GM20000 (cell line): Measurements from ENCODE around the gene PRRX1.

Experiments used
- DNase-seq: peaks from one replicate; pipeline ENCODE4 v3.0.0; 2012; ENCODE audit warnings: low spot score
- CTCF ChIP-seq: IDR thresholded peaks from 2 replicates; pipeline ENCODE4 v1.5.1; 2012; ENCODE audit warnings: mild to moderate bottlenecking, control low read depth; ENCODE audit errors: extremely low read depth, missing control alignments

Gene PRRX1

DNA sequence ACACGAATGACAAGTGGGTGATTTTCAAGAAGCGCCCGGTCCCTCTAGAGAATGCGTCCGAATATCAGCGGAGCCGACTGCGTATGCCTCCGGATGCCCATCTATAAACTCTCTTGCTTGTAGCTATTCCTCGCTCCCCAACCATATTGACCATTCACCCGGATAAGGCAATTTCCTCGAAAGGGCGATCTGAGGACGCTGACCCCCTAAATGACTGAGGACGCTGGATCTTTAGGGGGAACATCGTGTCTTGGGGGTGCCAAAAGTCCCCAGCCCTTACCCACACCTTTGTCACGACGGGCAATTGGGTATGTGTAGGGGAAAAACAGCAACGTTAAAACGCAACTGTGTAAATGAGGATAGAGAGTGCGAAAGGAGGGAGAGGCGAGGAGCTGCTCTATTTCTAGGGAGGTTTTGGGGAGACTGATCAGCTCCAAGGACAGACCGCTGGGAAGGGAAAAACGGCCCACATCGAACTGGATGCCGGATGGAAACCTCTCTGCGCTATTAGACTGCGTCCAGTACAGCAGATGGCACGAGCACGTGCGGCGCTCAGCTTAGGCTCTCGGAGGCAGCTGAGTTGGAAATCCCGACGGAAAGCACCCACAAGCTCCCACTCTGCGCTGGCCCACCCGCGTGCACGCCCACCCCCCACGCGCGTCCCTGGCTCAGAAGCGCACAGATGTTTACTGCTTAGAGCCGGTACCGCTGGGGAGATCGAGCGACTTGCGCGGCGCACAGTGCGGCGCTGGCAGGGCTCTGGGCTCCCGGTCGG lies 2.9 kb upstream of the PRRX1 start:
- DNase-seq = peak; percentile 17
- no peak for TF ChIP-seq CTCF

DNA sequence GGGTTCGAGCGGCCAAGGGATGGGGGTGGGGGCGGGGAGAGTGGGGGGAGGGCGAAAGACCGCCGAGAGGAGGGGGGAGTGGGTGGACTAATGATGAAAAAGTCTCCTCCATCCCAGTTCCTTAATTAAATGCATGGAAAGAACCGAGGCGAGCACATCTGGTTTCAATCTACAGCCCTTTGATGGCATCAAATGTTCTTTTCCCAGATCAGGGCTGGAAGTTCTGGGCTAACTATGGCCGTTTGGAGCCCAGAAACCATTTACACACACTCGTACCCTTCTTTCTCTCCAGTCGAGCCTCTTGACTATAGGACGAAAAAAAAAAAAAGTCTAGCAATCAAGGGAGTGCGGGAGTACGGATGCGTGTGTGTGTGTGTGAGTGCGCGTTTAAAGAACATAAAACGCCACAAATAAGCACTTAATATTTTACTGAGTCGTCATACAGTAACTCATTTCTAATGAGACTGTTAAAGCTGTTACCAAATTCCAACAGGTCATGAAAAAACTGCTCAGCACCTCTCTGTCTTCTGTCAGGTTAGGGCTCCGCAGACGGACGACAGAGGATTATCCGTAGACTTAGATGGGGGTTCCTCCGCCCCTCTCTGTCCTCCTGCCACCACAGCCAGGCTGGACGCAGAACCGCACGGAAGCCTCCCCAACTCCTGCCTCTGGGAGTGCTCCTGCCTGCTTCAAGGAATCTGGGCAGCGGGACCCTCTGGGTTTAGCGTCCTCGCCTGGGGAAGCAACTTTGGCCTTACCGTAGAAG lies 2.1 kb upstream of the PRRX1 start:
- DNase-seq = peak; percentile 30
- TF ChIP-seq CTCF = no peak

DNA sequence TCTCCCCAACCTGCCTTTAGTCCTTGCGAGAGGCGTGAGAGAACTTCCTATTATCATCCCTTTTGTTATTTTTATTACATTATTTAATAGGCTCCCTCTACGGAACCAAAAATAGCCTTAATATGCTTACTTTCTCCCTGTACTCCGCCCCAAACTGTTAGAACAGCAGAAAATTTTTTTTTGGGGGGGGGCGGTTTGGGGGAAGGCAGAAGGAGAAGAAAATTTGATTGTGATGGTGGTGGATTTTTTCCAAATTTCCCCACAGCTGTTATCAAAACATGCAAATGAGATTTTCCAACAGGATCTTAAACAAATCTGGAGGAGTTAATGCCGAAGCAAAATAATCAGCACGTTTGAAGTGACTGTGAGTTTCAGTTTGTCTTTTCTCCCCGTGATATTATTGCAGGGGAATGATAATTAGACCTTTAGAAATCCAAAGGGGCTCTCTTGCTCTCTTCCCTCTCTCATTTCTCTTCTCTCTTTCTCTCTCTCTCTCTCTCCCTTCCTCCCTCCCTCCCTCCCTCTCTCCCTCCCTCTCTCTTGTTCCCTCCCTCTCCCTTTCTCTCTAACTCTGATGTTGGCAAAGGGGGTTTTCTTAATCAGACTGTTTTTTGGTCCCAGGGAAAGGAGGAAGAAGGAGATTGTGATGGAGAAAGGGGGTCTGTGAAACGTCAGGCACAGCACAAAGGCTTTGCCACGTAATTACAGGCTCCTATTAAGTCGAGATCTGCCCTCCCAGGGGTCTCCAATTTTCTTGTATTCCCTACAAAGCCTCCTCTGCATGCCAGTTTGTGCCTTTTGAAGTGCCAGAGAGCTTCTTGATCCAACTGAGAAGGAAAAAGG lies 1.1 kb upstream of the PRRX1 start:
- TF ChIP-seq CTCF = no peak
- DNase-seq = no peak

DNA sequence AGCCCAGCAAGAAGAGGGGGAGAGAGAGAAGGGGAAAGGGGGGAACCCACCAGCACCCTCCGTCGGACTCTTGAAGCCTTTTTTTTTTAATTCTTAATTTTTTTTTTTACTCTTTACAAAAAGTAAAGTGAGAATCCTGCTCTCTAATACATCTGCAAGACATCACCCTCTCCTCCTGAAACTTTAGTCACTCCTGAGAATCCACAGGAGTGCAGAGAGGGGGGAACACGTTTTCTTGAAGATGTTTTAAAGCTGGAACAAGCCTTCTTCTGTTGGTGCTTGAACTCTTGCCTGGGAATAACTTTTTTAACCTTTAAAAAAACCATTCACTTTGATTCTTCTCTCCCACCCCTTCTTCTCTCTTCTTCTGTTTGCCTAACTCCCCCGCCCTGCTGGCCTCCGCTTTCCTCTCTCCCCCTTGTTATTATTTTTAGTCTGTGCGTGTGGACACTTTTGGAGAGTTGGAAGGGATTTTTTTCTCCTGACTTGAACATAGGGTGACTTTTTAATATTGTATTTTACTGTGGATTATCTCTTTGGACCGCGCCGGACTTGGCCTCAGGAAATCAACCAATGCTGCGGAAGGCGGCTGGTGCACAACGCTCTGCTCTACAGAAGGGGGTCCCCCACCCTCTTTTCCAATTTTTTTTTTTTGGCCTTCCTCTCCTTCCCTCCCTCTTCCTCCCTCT lies 383 bp upstream of the PRRX1 start:
- DNase-seq = no peak
- TF ChIP-seq CTCF = no peak

- TF ChIP-seq CTCF = no peak
- peak; percentile 22 for DNase-seq
Observed at GRCh38 chr1:170664828-170665612, 1.1 kb downstream of the PRRX1 start.

DNA sequence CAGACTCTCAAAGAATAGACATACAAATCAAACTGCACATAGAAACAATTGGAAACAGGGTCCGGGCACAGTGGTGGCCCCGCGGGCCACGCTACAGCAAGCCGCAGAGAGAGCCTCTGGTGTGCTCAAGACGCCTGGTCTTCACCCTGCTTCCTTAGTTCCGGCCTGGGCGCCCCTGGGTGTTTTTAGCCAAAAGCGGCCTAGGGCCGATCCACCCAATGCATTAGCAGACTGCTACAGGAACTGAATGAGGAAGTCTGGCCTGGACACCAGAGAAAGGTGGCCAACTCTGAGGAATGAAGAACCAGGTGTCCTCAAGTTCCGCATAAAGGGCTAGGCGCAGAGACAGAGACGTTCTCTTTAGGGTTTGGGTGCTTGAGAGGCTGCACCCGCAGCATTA lies 1.7 kb downstream of the PRRX1 start:
- DNase-seq = peak; percentile 28
- no peak for TF ChIP-seq CTCF
